GM12878 (cell line): ENCODE measurements around the gene GALNT17. TPM values are rescaled to one million over a fixed set of nuclear protein-coding genes. Genes with fewer than 3 reads are reported as not detected.

Experiments
- ATAC-seq: fragments of 200-7000 bp; cut with Tn5 transposase; 3 replicates; pipeline ENCODE4 v1.9.1; 2020; ENCODE audit warnings: mild to moderate bottlenecking, moderate library complexity
- BruUV-seq: library from RNA; stranded (reverse); fragments of 400-500 nt; replicated peaks from 2 replicates; lab custom pipeline; 2021; lab: Mats Ljungman, UMichigan
- CTCF ChIA-PET: fragments of 300-600 bp; sonication (Branson Sonifier 250); formaldehyde crosslinking; extraction: SDS; loops from one replicate; lab custom pipeline; 2021; ENCODE audit warnings: inconsistent platforms; lab: Yijun Ruan, JAX
- POLR2A ChIA-PET: fragments of 350-600 bp; formaldehyde crosslinking; extraction: SDS; loops from one replicate; lab custom pipeline; 2021; ENCODE audit warnings: inconsistent platforms; lab: Charles Lee
- RAD21 ChIA-PET: fragments of 300-600 bp; sonication (Branson Sonifier 250); formaldehyde crosslinking; loops from one replicate; lab custom pipeline; 2023; ENCODE audit warnings: antibody characterized with exemption; ENCODE audit not compliant: unreplicated experiment; lab: Charles Lee
- SMC1A ChIA-PET: fragments of 300-600 bp; sonication (Branson Sonifier 250); formaldehyde crosslinking; loops from one replicate; lab custom pipeline; 2023; ENCODE audit not compliant: unreplicated experiment, uncharacterized antibody; lab: Charles Lee
- DNase-seq: peaks from one replicate; pipeline ENCODE4 v3.0.0-alpha.2; 2011; ENCODE audit warnings: low read depth, low spot score
- FAIRE-seq: peaks from 3 replicates; lab custom pipeline; 2011; peaks lifted over from hg19 to GRCh38; lab: Jason Lieb, UNC
- H2AFZ ChIP-seq: 2 replicates; pipeline ENCODE4 v1.6.0; 2011; ENCODE audit warnings: low read depth, low read length, control low read depth; ENCODE audit not compliant: control insufficient read depth
- H3K27ac ChIP-seq: 2 replicates; pipeline ENCODE4 v1.5.1; 2011; ENCODE audit warnings: control low read depth; ENCODE audit not compliant: control insufficient read depth, insufficient read depth
- H3K27me3 ChIP-seq, 2 experiments: replicated peaks in 1 of 2; 2 replicates each; pipeline versions ENCODE4 v1.6.0 to v1.6.1; 2011; ENCODE audit warnings: low read length in 1 of 2; ENCODE audit not compliant: control insufficient read depth in 2 of 2, insufficient read depth in 2 of 2
- H3K36me3 ChIP-seq, 2 experiments: 2 replicates each; pipeline ENCODE4 v1.5.1; 2011; ENCODE audit warnings: low read length in 1 of 2; ENCODE audit not compliant: control insufficient read depth in 2 of 2, insufficient read depth in 2 of 2
- H3K4me1 ChIP-seq: 2 replicates; pipeline ENCODE4 v1.6.1; 2011; ENCODE audit warnings: mild to moderate bottlenecking, low read length, moderate library complexity, mixed read lengths; ENCODE audit not compliant: control insufficient read depth, insufficient read depth
- H3K4me2 ChIP-seq: 2 replicates; pipeline ENCODE4 v1.6.0; 2011; ENCODE audit warnings: control low read depth; ENCODE audit not compliant: control insufficient read depth, insufficient read depth
- H3K4me3 ChIP-seq: fragments of 200-600 bp; sonication (generic); 2 replicates; pipeline ENCODE4 v1.5.1; 2016
- H3K79me2 ChIP-seq: 2 replicates; pipeline ENCODE4 v1.6.0; 2011; ENCODE audit warnings: low read length; ENCODE audit not compliant: control insufficient read depth, insufficient read depth
- H3K9ac ChIP-seq: 2 replicates; pipeline ENCODE4 v1.8.0; 2011; ENCODE audit warnings: low read length, control low read depth, mixed read lengths; ENCODE audit not compliant: control insufficient read depth, insufficient read depth
- H3K9me3 ChIP-seq: replicated peaks from 3 replicates; pipeline ENCODE4 v1.5.1; 2011; ENCODE audit warnings: mild to moderate bottlenecking, low read length; ENCODE audit not compliant: control insufficient read depth, insufficient read depth
- H4K20me1 ChIP-seq: 2 replicates; pipeline ENCODE4 v1.6.0; 2011; ENCODE audit not compliant: control insufficient read depth, insufficient read depth
- REST ChIP-seq: IDR thresholded peaks from 2 replicates; pipeline ENCODE4 v1.6.1; 2012; ENCODE audit warnings: mild to moderate bottlenecking, low read depth, low read length
- WGBS: methylation state at CpG from one replicate; pipeline ENCODE4 v1.1.6; 2016; ENCODE audit warnings: low lambda C conversion rate; ENCODE audit not compliant: insufficient replicate concordance, insufficient coverage; ENCODE audit errors: missing lambda C conversion rate; 5-methylcytosine and 5-hydroxymethylcytosine counted together
- in situ Hi-C: fragments of 300-500 bp; cut with MboI; formaldehyde crosslinking; loops from 9 replicates; pipeline ENCODE4 v1.14.3; 2018; ENCODE audit warnings: mixed read lengths
- intact Hi-C: fragments of 100-400 bp; cut with micrococcal nuclease; formaldehyde crosslinking; loops from one replicate; pipeline ENCODE4 v1.14.2; 2022; ENCODE audit not compliant: unreplicated experiment
- polyA plus RNA-seq, 11 experiments: library from polyadenylated mRNA; depleted of rRNA in 4 of 11; unstranded in 6 of 11; stranded (reverse) in 5 of 11; fragments of >200 nt; fragmentation: Nextera tagmentation in 4 of 11; fragmentation: Illumina TruSeq in 1 of 11; extraction: Ambion mirVana in 4 of 11; extraction: Trizol in 1 of 11; gene quantifications; 1 replicate in 1 of 11; 2 replicates in 10 of 11; pipeline versions ENCODE4 v1.2.1 to v1.2.3, GENCODE V29; 2011 to 2016; ENCODE audit warnings: inconsistent platforms in 2 of 11, missing spikeins in 2 of 11, low read depth in 1 of 11
- total RNA-seq, 4 experiments: library from RNA; depleted of rRNA in 3 of 4; stranded (reverse); fragments of >200 nt in 3 of 4; fragmentation: Illumina TruSeq in 1 of 4; extraction: Trizol in 1 of 4; gene quantifications; 2 replicates each; pipeline versions ENCODE4 v1.2.1 to v1.2.3, GENCODE V29; 2013 to 2021
- TF ChIP-seq, protein P1 (sequence below): IDR thresholded peaks from 2 replicates; pipeline ENCODE4 v1.6.1; 2011; ENCODE audit warnings: borderline replicate concordance, low read depth, mild to moderate bottlenecking, moderate library complexity, mixed read lengths, low read length; ENCODE audit not compliant: insufficient read depth; ENCODE audit errors: extremely low read length

The GALNT17 gene
- total and polyA plus RNA-seq, 10 of the 15 experiments (the other 5 are each of a cell fraction or from before 2014, with no cell fraction given): 0.12 to 0.15 TPM; not detected in 8

DNA sequence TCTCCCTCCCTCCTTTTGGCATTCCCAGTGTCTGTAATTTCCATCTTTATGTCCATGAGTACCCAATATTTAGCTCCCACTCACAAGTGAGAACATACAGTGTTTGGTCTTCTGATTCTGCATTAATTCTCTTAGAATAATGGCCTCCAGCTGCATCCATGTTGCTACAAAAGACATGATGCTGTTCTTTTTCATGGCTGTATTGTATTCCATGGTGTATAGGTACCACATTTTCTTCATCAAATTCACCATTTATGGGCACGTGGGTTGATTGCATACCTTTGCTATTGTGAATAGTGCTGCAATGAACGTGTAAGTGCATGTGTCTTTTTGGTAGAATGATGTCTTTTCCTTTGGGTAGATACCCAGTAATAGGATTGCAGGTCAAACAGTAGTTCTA lies 576.8 kb downstream of the GALNT17 start:
- no peak overlapping the region for H3K27ac ChIP-seq
- H3K9me3 ChIP-seq: no peaks in the 10 kb centered on the region; the same call in 2 of the 3 replicates
- 0% methylated on average over 2 of the region's 2 CpGs for WGBS
- no peaks in the 10 kb centered on the region for H3K27me3 ChIP-seq
- H3K4me2 ChIP-seq: no peak overlapping the region
- RAD21 ChIA-PET: no interaction called here
- H4K20me1 ChIP-seq: no peaks in the 10 kb centered on the region
- no peak overlapping the region for H2AFZ ChIP-seq
- no peak for ATAC-seq
- no TSS peak for BruUV-seq
- no peak for TF ChIP-seq REST
- TF ChIP-seq, protein P1, sequence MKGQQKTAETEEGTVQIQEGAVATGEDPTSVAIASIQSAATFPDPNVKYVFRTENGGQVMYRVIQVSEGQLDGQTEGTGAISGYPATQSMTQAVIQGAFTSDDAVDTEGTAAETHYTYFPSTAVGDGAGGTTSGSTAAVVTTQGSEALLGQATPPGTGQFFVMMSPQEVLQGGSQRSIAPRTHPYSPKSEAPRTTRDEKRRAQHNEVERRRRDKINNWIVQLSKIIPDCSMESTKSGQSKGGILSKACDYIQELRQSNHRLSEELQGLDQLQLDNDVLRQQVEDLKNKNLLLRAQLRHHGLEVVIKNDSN: no peak
- no peak for FAIRE-seq
- POLR2A ChIA-PET: no interaction called here
- no peak overlapping the region for H3K9ac ChIP-seq
- H3K36me3 ChIP-seq: no peaks in the 10 kb centered on the region
- H3K79me2 ChIP-seq: no peaks in the 10 kb centered on the region
- SMC1A ChIA-PET: no interaction called here
- intact Hi-C loops: no loop called here
- in situ Hi-C loops: no loop called here
- DNase-seq: no peak
- H3K4me1 ChIP-seq: no peaks in the 10 kb centered on the region
- no peak overlapping the region for H3K4me3 ChIP-seq
- CTCF ChIA-PET: no interaction called here
